G401.6 (cell line): Measurements from ENCODE around the gene TUBGCP5.

Experiments
- FAIRE-seq: peaks from 2 replicates; lab custom pipeline; 2012; peaks lifted over from hg19 to GRCh38; lab: Jason Lieb, UNC

Gene TUBGCP5

GRCh38 chr15:22952796-22953579, 86.4 kb downstream of the TUBGCP5 start:
- no peak for FAIRE-seq

- no peak for FAIRE-seq
Measured at GRCh38 chr15:22951381-22952280, 87.7 kb downstream of the TUBGCP5 start.

- FAIRE-seq: no peak
Measured at GRCh38 chr15:22951031-22951380, 88.4 kb downstream of the TUBGCP5 start.

GRCh38 chr15:22950256-22950990, 88.9 kb downstream of the TUBGCP5 start:
- FAIRE-seq: no peak
